Activated CD4-positive, alpha-beta T cell treated with anti-CD3 and anti-CD28 coated beads for 36 hours (primary cell): ENCODE measurements around the gene HPRT1. TPM values are rescaled to one million over a fixed set of nuclear protein-coding genes. Genes with fewer than 3 reads are reported as not detected.

Experiments
- ATAC-seq: fragments of 200-7000 bp; cut with Tn5 transposase; one replicate; pipeline ENCODE4 v1.10.0; 2021; ENCODE audit warnings: mild to moderate bottlenecking, moderate library complexity
- CTCF ChIA-PET: fragments of 350-600 bp; sonication (Branson Sonifier 250); formaldehyde crosslinking; loops from one replicate; lab custom pipeline; 2021; ENCODE audit warnings: antibody characterized with exemption; lab: Charles Lee
- POLR2A ChIA-PET: fragments of 350-600 bp; sonication (Branson Sonifier 250); formaldehyde crosslinking; loops from one replicate; lab custom pipeline; 2021; ENCODE audit warnings: antibody characterized with exemption, inconsistent platforms; lab: Charles Lee
- DNase-seq: peaks from one replicate; pipeline ENCODE4 v3.0.0-alpha.2; 2020
- H3K27ac Mint-ChIP-seq: one replicate; pipeline ENCODE4 v1.8.0; 2021; ENCODE audit warnings: mixed read lengths
- H3K27me3 Mint-ChIP-seq: one replicate; pipeline ENCODE4 v1.8.0; 2021; ENCODE audit warnings: mixed read lengths
- H3K36me3 Mint-ChIP-seq: one replicate; pipeline ENCODE4 v1.8.0; 2021; ENCODE audit warnings: low read depth, mixed read lengths
- H3K4me1 Mint-ChIP-seq: one replicate; pipeline ENCODE4 v1.8.0; 2021; ENCODE audit warnings: mixed read lengths
- H3K4me3 Mint-ChIP-seq: one replicate; pipeline ENCODE4 v1.8.0; 2021; ENCODE audit warnings: mild to moderate bottlenecking, moderate library complexity, mixed read lengths
- H3K9me3 Mint-ChIP-seq: one replicate; pipeline ENCODE4 v1.8.0; 2021; ENCODE audit warnings: low read depth, mixed read lengths
- intact Hi-C, 2 experiments: fragments of 100-400 bp; cut with DNase I in 1 of 2; cut with micrococcal nuclease in 1 of 2; formaldehyde crosslinking; loops; one replicate each; pipeline versions ENCODE4 v1.14.2 to v1.15.1; 2022 to 2024; cut with DNase I, micrococcal nuclease
- total RNA-seq, 2 experiments: library from RNA; stranded (reverse); gene quantifications; one replicate each; pipeline ENCODE4 v1.2.3, GENCODE V29; 2021

The HPRT1 gene
- total RNA-seq, 2 experiments from 2014 or later, result 78.0 to 126 TPM

DNA sequence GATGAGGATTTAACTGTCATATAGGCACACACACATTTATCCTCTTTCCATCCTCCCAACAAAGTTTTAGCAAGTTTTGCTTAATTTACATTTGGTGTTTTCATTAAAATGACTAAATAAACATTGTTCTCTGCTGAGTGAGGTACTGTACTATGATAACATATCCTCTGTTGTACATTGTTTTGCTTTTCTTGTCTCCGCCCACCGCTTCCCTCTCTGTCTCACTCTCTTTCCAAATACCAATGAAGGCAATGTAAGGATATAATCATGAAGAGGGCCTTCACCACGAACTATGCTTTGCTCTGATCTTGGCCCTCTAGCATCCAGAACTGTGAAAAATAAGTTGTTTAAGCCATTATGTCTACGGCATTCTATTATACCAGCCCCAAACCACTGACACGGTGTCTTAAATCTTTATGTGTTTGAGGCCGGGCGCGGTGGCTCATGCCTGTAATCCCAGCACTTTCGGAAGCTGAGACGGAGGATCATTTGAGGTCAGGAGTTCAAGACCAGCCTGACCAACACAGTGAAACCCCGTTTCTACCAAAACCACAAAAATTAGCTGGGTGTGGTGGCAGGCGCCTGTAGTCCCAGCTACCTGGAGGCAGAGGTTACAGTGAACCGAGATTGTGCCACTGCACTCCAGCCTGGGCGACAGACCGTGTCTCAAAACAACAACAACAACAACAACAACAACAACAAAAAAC, 65.3 kb downstream of the HPRT1 start:
- ATAC-seq (no peak), DNase-seq (no peak)
- Mint-ChIP-seq H3K4me3 (no peak overlapping the region), H3K9me3 (no peaks in the 10 kb centered on the region), H3K27ac (no peak overlapping the region), H3K36me3 (peaks cover 1% of the 10 kb centered on the region), H3K4me1 (peaks cover 4% of the 10 kb centered on the region), H3K27me3 (no peaks in the 10 kb centered on the region)
- CTCF ChIA-PET, result no interaction called here
- POLR2A ChIA-PET, result no interaction called here
- intact Hi-C loops, result no loop called here

DNA sequence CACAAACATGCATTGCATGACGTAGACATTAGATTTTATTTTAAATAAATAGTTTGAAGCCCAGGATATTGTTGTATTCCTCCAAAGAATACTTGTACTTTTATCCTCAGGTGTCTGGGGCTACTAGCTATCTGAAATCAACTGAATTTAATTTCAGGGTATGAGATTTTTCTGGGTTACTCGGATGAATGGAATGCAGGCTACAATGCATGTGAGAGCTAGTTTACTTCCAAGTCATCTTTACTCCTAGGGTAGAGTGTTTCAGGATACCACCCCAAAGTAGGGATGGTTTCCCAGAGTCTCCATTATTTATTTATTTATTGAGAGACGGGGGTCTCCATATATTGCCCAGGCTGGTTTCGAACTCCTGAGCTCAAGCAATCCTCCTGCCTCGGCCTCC, 66.4 kb downstream of the HPRT1 start:
- no peak for ATAC-seq
- ChIA-PET CTCF (no interaction called here), POLR2A (no interaction called here)
- DNase-seq, result no peak
- Mint-ChIP-seq H3K27ac (no peak overlapping the region), H3K4me3 (no peak overlapping the region), H3K36me3 (no peaks in the 10 kb centered on the region), H3K9me3 (no peaks in the 10 kb centered on the region), H3K4me1 (peaks cover 4% of the 10 kb centered on the region), H3K27me3 (no peaks in the 10 kb centered on the region)
- intact Hi-C loops, result no loop called here

DNA sequence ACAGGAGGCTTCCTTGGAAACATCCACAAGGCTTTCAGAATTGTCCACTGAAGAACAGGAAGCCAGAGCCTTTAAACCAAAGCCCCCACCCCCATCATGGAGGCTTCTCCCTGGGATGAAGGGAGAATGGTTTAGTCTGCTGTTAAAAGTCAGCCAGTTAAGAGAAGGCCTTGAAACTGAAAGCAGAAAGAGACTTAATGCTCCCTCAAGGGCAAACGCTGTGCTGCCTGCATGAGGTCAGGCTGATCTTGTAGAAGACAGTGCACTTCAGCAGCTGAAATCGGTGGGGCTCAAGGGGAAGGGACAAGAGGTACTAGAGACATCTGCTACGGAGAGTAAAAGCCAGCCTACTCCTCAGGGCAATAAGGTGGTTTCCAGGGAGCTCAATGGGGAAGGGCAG, 69.0 kb downstream of the HPRT1 start:
- CTCF ChIA-PET, result no interaction called here
- POLR2A ChIA-PET, result no interaction called here
- Mint-ChIP-seq H3K27ac (no peak overlapping the region), H3K9me3 (no peaks in the 10 kb centered on the region), H3K4me1 (no peaks in the 10 kb centered on the region), H3K27me3 (no peaks in the 10 kb centered on the region), H3K36me3 (no peaks in the 10 kb centered on the region), H3K4me3 (no peak overlapping the region)
- ATAC-seq (no peak), DNase-seq (no peak)
- intact Hi-C loops, result no loop called here

- Mint-ChIP-seq H3K36me3 (no peaks in the 10 kb centered on the region), H3K4me3 (no peak overlapping the region), H3K9me3 (no peaks in the 10 kb centered on the region), H3K27me3 (no peaks in the 10 kb centered on the region), H3K27ac (no peak overlapping the region), H3K4me1 (no peaks in the 10 kb centered on the region)
- ChIA-PET POLR2A (no interaction called here), CTCF (no interaction called here)
- DNase-seq (no peak), ATAC-seq (no peak)
- intact Hi-C loops, result no loop called here
These were observed 69.5 kb downstream of the HPRT1 start for GRCh38 chrX:134529481-134529880.

- ATAC-seq, result no peak
- Mint-ChIP-seq H3K27ac (no peak overlapping the region), H3K36me3 (no peaks in the 10 kb centered on the region), H3K27me3 (no peaks in the 10 kb centered on the region), H3K4me3 (no peak overlapping the region), H3K4me1 (no peaks in the 10 kb centered on the region), H3K9me3 (no peaks in the 10 kb centered on the region)
- intact Hi-C loops, result no loop called here
- no peak for DNase-seq
- ChIA-PET POLR2A (no interaction called here), CTCF (no interaction called here)
These were observed 70.9 kb downstream of the HPRT1 start for GRCh38 chrX:134530845-134531244.

GRCh38 chrX:134533352-134533751, 73.4 kb downstream of the HPRT1 start:
- Mint-ChIP-seq H3K9me3 (no peaks in the 10 kb centered on the region), H3K4me3 (no peak overlapping the region), H3K4me1 (no peaks in the 10 kb centered on the region), H3K36me3 (no peaks in the 10 kb centered on the region), H3K27me3 (no peaks in the 10 kb centered on the region), H3K27ac (no peak overlapping the region)
- CTCF ChIA-PET, result no interaction called here
- DNase-seq (no peak), ATAC-seq (no peak)
- POLR2A ChIA-PET, result no interaction called here
- intact Hi-C loops, result no loop called here

GRCh38 chrX:134533952-134534351, 74.0 kb downstream of the HPRT1 start:
- H3K27ac Mint-ChIP-seq, result no peak overlapping the region
- H3K4me1 Mint-ChIP-seq, result no peaks in the 10 kb centered on the region
- no peaks in the 10 kb centered on the region for H3K9me3 Mint-ChIP-seq
- ATAC-seq (no peak), DNase-seq (no peak)
- H3K4me3 Mint-ChIP-seq, result no peak overlapping the region
- H3K27me3 Mint-ChIP-seq, result no peaks in the 10 kb centered on the region
- ChIA-PET CTCF (no interaction called here), POLR2A (no interaction called here)
- no peaks in the 10 kb centered on the region for H3K36me3 Mint-ChIP-seq
- intact Hi-C loops, result no loop called here

DNA sequence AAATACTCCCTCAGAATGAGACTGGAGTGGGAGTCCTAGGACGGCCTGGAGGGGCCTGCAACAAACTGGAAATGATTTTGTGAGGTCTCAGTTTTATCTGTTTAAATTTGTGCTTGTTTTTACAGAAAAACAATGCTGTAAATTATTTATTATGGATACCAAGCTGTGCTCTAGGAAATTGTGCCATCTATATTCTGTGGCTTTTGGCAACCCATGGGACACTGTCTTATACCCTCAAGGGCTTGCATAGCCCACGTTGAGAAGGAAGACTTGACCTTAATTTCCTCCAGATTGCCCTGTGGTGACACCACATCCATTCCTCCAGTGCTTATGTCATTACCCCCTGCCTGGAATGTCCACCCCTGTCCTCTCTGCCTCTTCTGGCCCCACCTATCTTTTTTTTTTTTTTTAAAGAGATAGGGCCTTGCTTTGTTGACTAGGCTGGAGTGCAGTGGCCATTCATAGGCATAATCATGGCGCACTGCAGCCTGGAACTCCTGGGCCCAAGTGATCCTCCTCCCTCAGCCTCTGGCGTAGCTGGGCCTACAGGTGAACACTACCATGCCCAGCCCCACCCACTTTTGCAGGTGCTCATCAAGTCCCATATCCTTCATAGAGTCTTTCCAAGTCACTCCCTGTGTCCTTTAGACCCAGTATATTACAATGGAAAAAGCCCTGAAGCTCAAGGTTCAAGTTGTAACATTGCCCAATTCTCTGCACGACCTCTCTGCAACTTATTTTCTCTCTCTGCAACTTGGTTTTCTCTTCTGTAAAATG, 77.4 kb downstream of the HPRT1 start:
- no peak for ATAC-seq
- H3K4me1 Mint-ChIP-seq, result no peaks in the 10 kb centered on the region
- H3K4me3 Mint-ChIP-seq, result no peak overlapping the region
- intact Hi-C loops, result no loop called here
- no peaks in the 10 kb centered on the region for H3K9me3 Mint-ChIP-seq
- no peaks in the 10 kb centered on the region for H3K36me3 Mint-ChIP-seq
- H3K27me3 Mint-ChIP-seq, result no peaks in the 10 kb centered on the region
- POLR2A ChIA-PET, result no interaction called here
- CTCF ChIA-PET, result no interaction called here
- DNase-seq, result no peak
- H3K27ac Mint-ChIP-seq, result no peak overlapping the region

DNA sequence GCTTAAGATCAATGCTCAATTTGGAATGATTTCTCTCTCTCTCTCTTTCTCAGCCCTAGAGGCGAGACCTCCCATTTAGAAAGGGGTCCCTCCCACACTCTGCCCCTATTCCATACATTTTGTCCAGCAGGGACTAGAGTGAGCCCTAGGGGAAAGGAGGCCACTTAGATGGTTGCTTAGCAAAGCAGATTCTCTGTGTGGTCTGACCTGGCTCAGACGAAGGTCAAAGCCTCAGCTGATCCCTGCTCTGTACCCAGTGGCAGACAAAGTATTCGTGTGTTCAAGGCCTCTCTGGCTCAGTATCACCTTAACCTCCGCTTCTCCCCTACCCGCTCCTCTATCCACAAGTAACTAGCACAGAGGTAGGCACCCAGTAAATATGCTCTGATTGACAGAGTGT, 78.4 kb downstream of the HPRT1 start:
- Mint-ChIP-seq H3K4me3 (no peak overlapping the region), H3K27me3 (no peaks in the 10 kb centered on the region), H3K36me3 (no peaks in the 10 kb centered on the region), H3K9me3 (no peaks in the 10 kb centered on the region), H3K4me1 (no peaks in the 10 kb centered on the region), H3K27ac (no peak overlapping the region)
- ChIA-PET POLR2A (no interaction called here), CTCF (no interaction called here)
- DNase-seq, result no peak
- intact Hi-C loops, result no loop called here
- no peak for ATAC-seq

- DNase-seq (no peak), ATAC-seq (no peak)
- ChIA-PET CTCF (no interaction called here), POLR2A (no interaction called here)
- Mint-ChIP-seq H3K36me3 (no peaks in the 10 kb centered on the region), H3K9me3 (no peaks in the 10 kb centered on the region), H3K4me1 (no peaks in the 10 kb centered on the region), H3K27ac (no peak overlapping the region), H3K4me3 (no peak overlapping the region), H3K27me3 (peaks cover 16% of the 10 kb centered on the region)
- intact Hi-C loops, result no loop called here
These were observed 81.9 kb downstream of the HPRT1 start for GRCh38 chrX:134541906-134542305.

DNA sequence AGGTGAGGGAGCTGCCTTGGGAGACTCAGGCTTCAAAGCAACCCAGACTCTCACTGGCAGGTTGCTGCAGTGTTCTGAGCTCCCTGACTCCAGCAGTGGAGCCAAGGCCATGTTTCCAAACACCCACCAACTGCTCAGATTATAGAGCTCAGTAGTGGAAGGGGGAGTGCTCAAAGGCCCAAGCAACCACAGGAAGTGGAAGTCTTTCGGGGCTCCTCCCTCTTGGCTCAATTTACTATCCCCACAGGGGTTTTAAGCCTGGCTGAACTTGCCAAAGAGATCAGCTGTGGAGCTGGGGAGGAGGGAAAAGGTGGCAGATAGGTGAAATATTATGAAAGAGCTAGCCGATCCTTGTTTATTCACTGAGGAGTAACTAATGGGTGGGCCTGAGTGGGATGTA, 82.5 kb downstream of the HPRT1 start:
- H3K9me3 Mint-ChIP-seq, result no peaks in the 10 kb centered on the region
- H3K4me3 Mint-ChIP-seq, result no peak overlapping the region
- DNase-seq (no peak), ATAC-seq (no peak)
- ChIA-PET CTCF (no interaction called here), POLR2A (no interaction called here)
- H3K27ac Mint-ChIP-seq, result no peak overlapping the region
- intact Hi-C loops, result no loop called here
- peaks cover 19% of the 10 kb centered on the region for H3K27me3 Mint-ChIP-seq
- H3K36me3 Mint-ChIP-seq, result no peaks in the 10 kb centered on the region
- H3K4me1 Mint-ChIP-seq, result no peaks in the 10 kb centered on the region

DNA sequence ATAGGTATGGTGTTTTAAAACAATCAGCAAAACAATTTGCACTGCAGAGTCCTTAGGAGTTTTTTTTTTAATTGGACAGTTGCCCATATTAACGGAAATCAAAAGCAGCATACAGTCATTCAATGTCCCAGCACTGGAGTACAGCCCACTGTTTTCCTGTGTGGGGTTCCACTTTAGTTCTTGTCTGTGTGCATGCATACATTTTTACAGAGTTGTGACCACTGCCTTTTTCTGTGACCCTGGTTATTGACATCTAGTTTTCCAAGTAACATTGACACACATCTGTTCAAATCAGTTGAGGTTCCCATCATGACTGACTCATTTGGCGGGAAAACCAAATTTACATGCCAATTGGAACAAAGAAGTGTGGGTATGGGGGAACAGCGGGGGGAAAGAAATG, 83.3 kb downstream of the HPRT1 start:
- DNase-seq (no peak), ATAC-seq (no peak)
- ChIA-PET CTCF (no interaction called here), POLR2A (no interaction called here)
- Mint-ChIP-seq H3K27ac (no peak overlapping the region), H3K27me3 (peaks cover 24% of the 10 kb centered on the region), H3K36me3 (no peaks in the 10 kb centered on the region), H3K4me1 (peaks cover 4% of the 10 kb centered on the region), H3K9me3 (no peaks in the 10 kb centered on the region), H3K4me3 (no peak overlapping the region)
- intact Hi-C loops, result no loop called here
